Measurements from ENCODE around the gene TPCN2.

DNA sequence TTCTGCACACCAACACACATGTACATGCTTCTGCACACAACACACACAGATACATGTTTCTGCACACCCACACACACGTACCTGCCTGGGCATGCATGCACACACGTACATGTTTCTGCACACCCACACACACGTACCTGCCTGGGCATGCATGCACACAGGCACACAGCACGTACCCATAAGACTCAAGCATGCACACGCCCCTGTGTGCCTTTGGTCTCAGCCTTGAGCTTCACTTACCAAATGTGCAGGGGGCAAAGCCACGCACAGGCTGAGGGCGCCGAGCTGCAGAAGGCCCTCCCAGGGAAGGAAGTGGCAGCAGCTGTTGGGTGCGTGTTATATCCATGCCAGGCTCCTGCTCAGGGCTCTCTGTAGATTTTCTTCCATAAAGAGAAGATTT is 72.3 kb downstream of the TPCN2 start:
- TF ChIP-seq GATA3 (IDR thresholded peaks at IDR 0.05; ENCODE audit: low read depth, low read length) (no peak), GATA2 (IDR thresholded peaks at IDR 0.05; ENCODE audit: low read depth, low read length) (no peak)

All from SH-SY5Y (cell line).